Omental fat pad (tissue), 4 donors: ENCODE data around the gene DNAAF1. TPM values are rescaled to one million over a fixed set of nuclear protein-coding genes. Genes with fewer than 3 reads are reported as not detected.
"Not testable (repeated sequence)": the region's sequence is repeated elsewhere in the genome, so short reads cannot be mapped to it uniquely, and the experiment has no call there.

ENCODE experiments used
- ATAC-seq: fragments of 150-250 bp; one replicate; pipeline ENCODE4 v1.9.1; 2016; ENCODE audit warnings: mild to moderate bottlenecking, moderate library complexity; ENCODE audit not compliant: low FRiP score
- DNase-seq: peaks from one replicate; pipeline ENCODE4 v3.0.0-alpha.2; 2019; ENCODE audit warnings: low spot score
- CTCF ChIP-seq, 3 donors: fragments of 450-650 bp; IDR thresholded peaks; one replicate each; pipeline ENCODE4 v1.5.1; 2016 to 2017; ENCODE audit warnings: antibody characterized with exemption in 3 of 3, mild to moderate bottlenecking in 3 of 3, moderate library complexity in 2 of 3
- total RNA-seq, 4 donors: library from RNA; depleted of rRNA; stranded (reverse); fragments of >200 nt; gene quantifications; one replicate each; pipeline ENCODE4 v1.1.0, GENCODE V29; 2016

The DNAAF1 gene
- total RNA-seq, 4 donors from 2014 or later = 0.28 to 0.48 (median 0.32) TPM; not detected in 1

- peak; percentile 33 for ATAC-seq
- DNase-seq = no peak
- no peak for TF ChIP-seq CTCF (IDR thresholded peaks at IDR 0.05)
These were observed 29.0 kb upstream of the DNAAF1 start for GRCh38 chr16:84115919-84116719.

- ATAC-seq (peak; percentile 99), DNase-seq (peak; percentile 87)
- no peak for TF ChIP-seq CTCF (IDR thresholded peaks at IDR 0.05)
These were observed 28.2 kb upstream of the DNAAF1 start, which contains the start of gene MBTPS1 for GRCh38 chr16:84116720-84117493. MBTPS1 (minus strand) TSS chr16:84116942; CDS start chr16:84101783, 15,159 bp downstream.

- TF ChIP-seq CTCF (IDR thresholded peaks at IDR 0.05) = no peak
- ATAC-seq = peak; percentile 12
- no peak for DNase-seq
These were observed 27.6 kb upstream of the DNAAF1 start for GRCh38 chr16:84117494-84117843.

- not testable (repeated sequence) for DNase-seq
These were observed 26.8 kb upstream of the DNAAF1 start for GRCh38 chr16:84118315-84118714.

GRCh38 chr16:84119368-84119767 lies 25.7 kb upstream of the DNAAF1 start:
- DNase-seq (no peak), ATAC-seq (no peak)
- no peak for TF ChIP-seq CTCF (IDR thresholded peaks at IDR 0.05)

More at GRCh38 chr16:84118315-84118714, 26.8 kb upstream of the DNAAF1 start:
- ATAC-seq = not testable (repeated sequence)

- no peak for DNase-seq
- no peak for ATAC-seq
- no peak for TF ChIP-seq CTCF (IDR thresholded peaks at IDR 0.05)
These were observed 25.1 kb upstream of the DNAAF1 start for GRCh38 chr16:84120023-84120422.

- ATAC-seq = no peak
- no peak for TF ChIP-seq CTCF (IDR thresholded peaks at IDR 0.05)
- no peak for DNase-seq
These were observed 24.1 kb upstream of the DNAAF1 start for GRCh38 chr16:84121007-84121406.
